COLO668 (cell line): Measurements from ENCODE around the gene APOL5.
"Not testable (repeated sequence)": the region's sequence is repeated elsewhere in the genome, so short reads cannot be mapped to it uniquely, and the experiment has no call there.

ENCODE experiments used
- DNase-seq: peaks from one replicate; lab custom pipeline; 2025; ENCODE audit not compliant: unreplicated experiment; lab: John Stamatoyannopoulos, UW

APOL5 gene

GRCh38 chr22:35708917-35709316 is 8.8 kb upstream of the APOL5 start:
- DNase-seq = no peak

GRCh38 chr22:35711336-35711735 is 6.3 kb upstream of the APOL5 start:
- no peak for DNase-seq

- no peak for DNase-seq
Measured at GRCh38 chr22:35712672-35713071, 5.0 kb upstream of the APOL5 start.

GRCh38 chr22:35719212-35719875 is 1.7 kb downstream of the APOL5 start:
- no peak for DNase-seq

- no peak for DNase-seq
Measured at GRCh38 chr22:35721960-35722359, 4.3 kb downstream of the APOL5 start.

GRCh38 chr22:35725521-35725920 is 7.8 kb downstream of the APOL5 start:
- no peak for DNase-seq

- no peak for DNase-seq
Measured at GRCh38 chr22:35726398-35726797, 8.7 kb downstream of the APOL5 start.

- DNase-seq = no peak
Measured at GRCh38 chr22:35726933-35727332, 9.3 kb downstream of the APOL5 start.

- peak; percentile 16 for DNase-seq
Measured at GRCh38 chr22:35727436-35727835, 9.8 kb downstream of the APOL5 start.

GRCh38 chr22:35728639-35729308 is 11.1 kb downstream of the APOL5 start:
- DNase-seq = peak; percentile 93

GRCh38 chr22:35729309-35729698 is 11.6 kb downstream of the APOL5 start:
- DNase-seq = no peak

- DNase-seq = no peak
Measured at GRCh38 chr22:35731321-35731720, 13.6 kb downstream of the APOL5 start.

- no peak for DNase-seq
Measured at GRCh38 chr22:35732116-35732515, 14.4 kb downstream of the APOL5 start.

- DNase-seq = no peak
Measured at GRCh38 chr22:35733036-35733435, 15.4 kb downstream of the APOL5 start.

- no peak for DNase-seq
Measured at GRCh38 chr22:35733791-35734516, 16.3 kb downstream of the APOL5 start.

- DNase-seq = no peak
Measured at GRCh38 chr22:35734517-35734827, 16.8 kb downstream of the APOL5 start.

GRCh38 chr22:35735542-35735941 is 17.9 kb downstream of the APOL5 start:
- DNase-seq = no peak

GRCh38 chr22:35736166-35736565 is 18.5 kb downstream of the APOL5 start:
- no peak for DNase-seq

GRCh38 chr22:35736701-35737100 is 19.0 kb downstream of the APOL5 start:
- DNase-seq = no peak

GRCh38 chr22:35737886-35738285 is 20.2 kb downstream of the APOL5 start:
- not testable (repeated sequence) for DNase-seq

- DNase-seq = no peak
Measured at GRCh38 chr22:35739076-35739930, 21.6 kb downstream of the APOL5 start.
